GM06990 (cell line): Measurements from ENCODE around the gene TPST2.

Source experiments
- DNase-seq: peaks from one replicate; pipeline ENCODE4 v3.0.0-alpha.2; 2011; ENCODE audit not compliant: insufficient read length; ENCODE audit errors: extremely low read depth
- H3K27me3 ChIP-seq: replicated peaks from 2 replicates; pipeline ENCODE4 v1.6.0; 2011; ENCODE audit warnings: low read length; ENCODE audit not compliant: control insufficient read depth, insufficient read depth
- H3K36me3 ChIP-seq: 2 replicates; pipeline ENCODE4 v1.5.1; 2011; ENCODE audit warnings: low read length; ENCODE audit not compliant: control insufficient read depth, insufficient read depth
- H3K4me3 ChIP-seq: replicated peaks from 2 replicates; pipeline ENCODE4 v1.5.1; 2011; ENCODE audit warnings: low read depth, mild to moderate bottlenecking, control low read depth, low read length
- TF ChIP-seq, protein P1 (sequence below): IDR thresholded peaks from 2 replicates; pipeline ENCODE4 v1.5.1; 2011; ENCODE audit warnings: low read length, control low read depth, mild to moderate bottlenecking, inconsistent platforms; ENCODE audit not compliant: insufficient read depth, poor library complexity, severe bottlenecking

The TPST2 gene

GRCh38 chr22:26525946-26526564 lies 63.9 kb downstream of the TPST2 start:
- TF ChIP-seq, protein P1, sequence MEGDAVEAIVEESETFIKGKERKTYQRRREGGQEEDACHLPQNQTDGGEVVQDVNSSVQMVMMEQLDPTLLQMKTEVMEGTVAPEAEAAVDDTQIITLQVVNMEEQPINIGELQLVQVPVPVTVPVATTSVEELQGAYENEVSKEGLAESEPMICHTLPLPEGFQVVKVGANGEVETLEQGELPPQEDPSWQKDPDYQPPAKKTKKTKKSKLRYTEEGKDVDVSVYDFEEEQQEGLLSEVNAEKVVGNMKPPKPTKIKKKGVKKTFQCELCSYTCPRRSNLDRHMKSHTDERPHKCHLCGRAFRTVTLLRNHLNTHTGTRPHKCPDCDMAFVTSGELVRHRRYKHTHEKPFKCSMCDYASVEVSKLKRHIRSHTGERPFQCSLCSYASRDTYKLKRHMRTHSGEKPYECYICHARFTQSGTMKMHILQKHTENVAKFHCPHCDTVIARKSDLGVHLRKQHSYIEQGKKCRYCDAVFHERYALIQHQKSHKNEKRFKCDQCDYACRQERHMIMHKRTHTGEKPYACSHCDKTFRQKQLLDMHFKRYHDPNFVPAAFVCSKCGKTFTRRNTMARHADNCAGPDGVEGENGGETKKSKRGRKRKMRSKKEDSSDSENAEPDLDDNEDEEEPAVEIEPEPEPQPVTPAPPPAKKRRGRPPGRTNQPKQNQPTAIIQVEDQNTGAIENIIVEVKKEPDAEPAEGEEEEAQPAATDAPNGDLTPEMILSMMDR = no peak
- H3K27me3 ChIP-seq = no peaks in the 10 kb centered on the region
- DNase-seq = no peak
- peaks cover 3% of the 10 kb centered on the region for H3K36me3 ChIP-seq
- no peak overlapping the region for H3K4me3 ChIP-seq

GRCh38 chr22:26524870-26525269 lies 65.1 kb downstream of the TPST2 start:
- H3K4me3 ChIP-seq = no peak overlapping the region
- DNase-seq = no peak
- H3K36me3 ChIP-seq = peaks cover 3% of the 10 kb centered on the region
- TF ChIP-seq, protein P1 = no peak
- H3K27me3 ChIP-seq = no peaks in the 10 kb centered on the region

DNA sequence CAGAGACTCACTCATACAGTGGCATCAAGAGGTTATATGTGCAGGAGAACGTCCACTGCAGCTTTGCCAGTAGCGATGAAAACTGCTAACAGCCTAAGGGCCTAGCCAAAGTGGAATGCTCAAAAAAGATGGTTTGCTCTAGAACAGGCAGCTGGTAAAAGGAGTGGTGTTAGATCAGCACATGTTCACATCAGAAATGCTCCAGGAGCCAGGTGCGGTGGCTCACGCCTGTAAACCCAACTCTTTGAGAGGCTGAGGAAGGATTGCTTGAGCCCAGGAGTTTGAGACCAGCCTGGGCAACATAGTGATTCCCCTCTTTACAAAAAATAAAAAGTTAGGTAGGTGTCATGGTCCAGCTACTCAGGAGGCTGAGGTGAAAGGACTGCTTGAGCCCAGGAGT lies 67.3 kb downstream of the TPST2 start:
- H3K4me3 ChIP-seq = no peak overlapping the region
- DNase-seq = no peak
- TF ChIP-seq, protein P1 = no peak
- peaks cover under 1% of the 10 kb centered on the region for H3K36me3 ChIP-seq
- no peaks in the 10 kb centered on the region for H3K27me3 ChIP-seq

DNA sequence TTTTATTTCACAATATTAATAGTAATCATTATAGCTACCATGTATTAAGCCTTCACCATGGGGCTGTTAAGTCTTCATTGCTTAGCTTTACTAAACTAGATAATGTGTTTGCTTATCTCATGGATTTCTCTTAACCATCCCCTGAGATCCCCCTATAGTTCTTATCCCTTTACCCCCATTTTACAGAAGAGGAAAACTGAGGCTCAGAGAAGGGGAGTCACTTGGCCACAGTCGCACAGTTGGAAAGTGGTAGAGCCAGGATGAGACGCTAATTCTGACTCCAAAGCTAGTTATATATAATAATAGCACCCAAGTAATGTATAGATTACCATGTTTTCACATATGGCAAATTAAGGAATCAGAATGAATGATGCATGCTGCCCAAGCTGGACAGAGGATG lies 67.9 kb downstream of the TPST2 start:
- no peak for DNase-seq
- TF ChIP-seq, protein P1 = no peak
- H3K4me3 ChIP-seq = no peak overlapping the region
- no peaks in the 10 kb centered on the region; the same call in 1 of the 2 replicates for H3K36me3 ChIP-seq
- H3K27me3 ChIP-seq = no peaks in the 10 kb centered on the region

DNA sequence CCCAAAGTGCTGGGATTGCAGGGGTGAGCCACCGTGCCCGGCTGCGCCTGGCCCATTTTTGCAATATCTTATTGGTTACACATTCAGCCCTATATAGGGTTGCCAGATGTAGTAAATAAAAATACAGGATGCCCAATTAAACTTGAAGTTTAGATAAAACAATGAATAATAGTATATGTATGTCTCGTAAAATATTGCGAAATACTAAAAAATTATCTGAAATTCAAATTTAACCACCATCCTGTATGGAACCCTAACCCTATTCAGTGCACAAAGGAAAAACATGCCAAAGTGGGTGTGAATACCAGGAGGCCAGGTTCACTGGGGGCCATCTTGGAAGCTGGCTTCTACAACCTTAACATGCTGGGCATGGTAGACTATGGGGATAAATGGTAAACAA lies 72.5 kb downstream of the TPST2 start:
- DNase-seq = no peak
- Histone ChIP-seq H3K27me3 (no peaks in the 10 kb centered on the region), H3K36me3 (no peaks in the 10 kb centered on the region), H3K4me3 (no peak overlapping the region)
- TF ChIP-seq, protein P1 = no peak

- no peaks in the 10 kb centered on the region for H3K36me3 ChIP-seq
- no peak overlapping the region for H3K4me3 ChIP-seq
- no peak for DNase-seq
- TF ChIP-seq, protein P1 = no peak
- H3K27me3 ChIP-seq = no peaks in the 10 kb centered on the region
Observed at GRCh38 chr22:26516503-26516902, 73.4 kb downstream of the TPST2 start.
